ENCODE measurements around the gene SLC12A8. TPM values are rescaled to one million over a fixed set of nuclear protein-coding genes. Genes with fewer than 3 reads are reported as not detected.

Gene SLC12A8
- polyA plus RNA-seq, 4 donors: 0.81 to 25.4 (median 4.9) TPM

- WGBS, 3 donors: 79 to 95% (median 85%) methylated on average over 10 of the region's 10 CpGs
- peaks cover 0 to 5% (median 0%) of the 10 kb centered on the region in 3 donors for H3K4me1 ChIP-seq (ENCODE audit: control insufficient read depth in 3 of 3, insufficient read depth in 2 of 3, low read depth in 1 of 3, low read length in 2 of 3)
- no peaks in the 10 kb centered on the region for H3K27me3 ChIP-seq (ENCODE audit: control insufficient read depth in 3 of 3, insufficient read depth in 3 of 3, low read length in 3 of 3)
- no peak overlapping the region for H3K4me3 ChIP-seq (ENCODE audit: low read depth in 1 of 3, low read length in 3 of 3)
- DNase-seq (no peak), FAIRE-seq (no peak)
- H3K9me3 ChIP-seq (ENCODE audit: control insufficient read depth in 2 of 2, insufficient read depth in 1 of 2, low read depth in 1 of 2, low read length in 1 of 2): no peaks in the 10 kb centered on the region
- peaks cover 0 to 22% (median 0%) of the 10 kb centered on the region in 3 donors for H3K36me3 ChIP-seq (ENCODE audit: control insufficient read depth in 3 of 3, insufficient read depth in 2 of 3, low read depth in 1 of 3, low read length in 3 of 3)
- peak overlapping the region in 1 of 3 donors; percentile 8 for H3K27ac ChIP-seq (ENCODE audit: low read depth in 1 of 3, low read length in 2 of 3)
Measured at GRCh38 chr3:125110016-125110875, 102.3 kb downstream of the SLC12A8 start.

- DNase-seq (no peak), FAIRE-seq (no peak)
- WGBS, 3 donors: 89 to 96% (median 92%) methylated on average over 4 of the region's 4 CpGs
- no peaks in the 10 kb centered on the region for H3K27me3 ChIP-seq (ENCODE audit: control insufficient read depth in 3 of 3, insufficient read depth in 3 of 3, low read length in 3 of 3)
- H3K4me3 ChIP-seq (ENCODE audit: low read depth in 1 of 3, low read length in 3 of 3): no peak overlapping the region
- no peak overlapping the region for H3K27ac ChIP-seq (ENCODE audit: low read depth in 1 of 3, low read length in 2 of 3)
- H3K4me1 ChIP-seq (ENCODE audit: control insufficient read depth in 3 of 3, insufficient read depth in 2 of 3, low read depth in 1 of 3, low read length in 2 of 3): peaks cover 0 to 5% (median 0%) of the 10 kb centered on the region in 3 donors
- no peaks in the 10 kb centered on the region for H3K9me3 ChIP-seq (ENCODE audit: control insufficient read depth in 2 of 2, insufficient read depth in 1 of 2, low read depth in 1 of 2, low read length in 1 of 2)
- peaks cover 0 to 22% (median 0%) of the 10 kb centered on the region in 3 donors for H3K36me3 ChIP-seq (ENCODE audit: control insufficient read depth in 3 of 3, insufficient read depth in 2 of 3, low read depth in 1 of 3, low read length in 3 of 3)
Measured at GRCh38 chr3:125109536-125109925, 103.0 kb downstream of the SLC12A8 start.

- 90 to 95% (median 91%) methylated on average over 9 of the region's 9 CpGs for WGBS, 3 donors
- FAIRE-seq (no peak), DNase-seq (no peak)
- Histone ChIP-seq H3K27ac (ENCODE audit: low read depth in 1 of 3, low read length in 2 of 3) (no peak overlapping the region), H3K4me3 (ENCODE audit: low read depth in 1 of 3, low read length in 3 of 3) (no peak overlapping the region), H3K36me3 (ENCODE audit: control insufficient read depth in 3 of 3, insufficient read depth in 2 of 3, low read depth in 1 of 3, low read length in 3 of 3) (peaks cover 0 to 22% (median 0%) of the 10 kb centered on the region in 3 donors), H3K4me1 (ENCODE audit: control insufficient read depth in 3 of 3, insufficient read depth in 2 of 3, low read depth in 1 of 3, low read length in 2 of 3) (peaks cover 0 to 5% (median 0%) of the 10 kb centered on the region in 3 donors), H3K9me3 (ENCODE audit: control insufficient read depth in 2 of 2, insufficient read depth in 1 of 2, low read depth in 1 of 2, low read length in 1 of 2) (no peaks in the 10 kb centered on the region), H3K27me3 (ENCODE audit: control insufficient read depth in 3 of 3, insufficient read depth in 3 of 3, low read length in 3 of 3) (no peaks in the 10 kb centered on the region)
Measured at GRCh38 chr3:125108833-125109535, 103.6 kb downstream of the SLC12A8 start.

- FAIRE-seq: no peak
- Histone ChIP-seq H3K9me3 (ENCODE audit: control insufficient read depth in 2 of 2, insufficient read depth in 1 of 2, low read depth in 1 of 2, low read length in 1 of 2) (no peaks in the 10 kb centered on the region), H3K27me3 (ENCODE audit: control insufficient read depth in 3 of 3, insufficient read depth in 3 of 3, low read length in 3 of 3) (no peaks in the 10 kb centered on the region), H3K27ac (ENCODE audit: low read depth in 1 of 3, low read length in 2 of 3) (no peak overlapping the region), H3K36me3 (ENCODE audit: control insufficient read depth in 3 of 3, insufficient read depth in 2 of 3, low read depth in 1 of 3, low read length in 3 of 3) (peaks cover 0 to 21% (median 0%) of the 10 kb centered on the region in 3 donors), H3K4me3 (ENCODE audit: low read depth in 1 of 3, low read length in 3 of 3) (no peak overlapping the region), H3K4me1 (ENCODE audit: control insufficient read depth in 3 of 3, insufficient read depth in 2 of 3, low read depth in 1 of 3, low read length in 2 of 3) (peaks cover 0 to 5% (median 0%) of the 10 kb centered on the region in 3 donors)
- WGBS, 3 donors: 78 to 86% (median 83%) methylated on average over 13 of the region's 13 CpGs
- DNase-seq: no peak
Measured at GRCh38 chr3:125107861-125108567, 104.5 kb downstream of the SLC12A8 start.

GRCh38 chr3:125107363-125107762, 105.2 kb downstream of the SLC12A8 start:
- Histone ChIP-seq H3K4me3 (ENCODE audit: low read depth in 1 of 3, low read length in 3 of 3) (no peak overlapping the region), H3K4me1 (ENCODE audit: control insufficient read depth in 3 of 3, insufficient read depth in 2 of 3, low read depth in 1 of 3, low read length in 2 of 3) (peaks cover 0 to 5% (median 0%) of the 10 kb centered on the region in 3 donors), H3K36me3 (ENCODE audit: control insufficient read depth in 3 of 3, insufficient read depth in 2 of 3, low read depth in 1 of 3, low read length in 3 of 3) (peaks cover 0 to 18% (median 0%) of the 10 kb centered on the region in 3 donors), H3K27ac (ENCODE audit: low read depth in 1 of 3, low read length in 2 of 3) (no peak overlapping the region), H3K9me3 (ENCODE audit: control insufficient read depth in 2 of 2, insufficient read depth in 1 of 2, low read depth in 1 of 2, low read length in 1 of 2) (no peaks in the 10 kb centered on the region), H3K27me3 (ENCODE audit: control insufficient read depth in 3 of 3, insufficient read depth in 3 of 3, low read length in 3 of 3) (no peaks in the 10 kb centered on the region)
- no peak for FAIRE-seq
- WGBS, 3 donors: 88 to 96% (median 94%) methylated on average over 3 of the region's 3 CpGs
- no peak for DNase-seq

GRCh38 chr3:125105116-125105515, 107.4 kb downstream of the SLC12A8 start:
- 67 to 78% (median 76%) methylated on average over 1 of the region's 1 CpG for WGBS, 3 donors
- Histone ChIP-seq H3K27me3 (ENCODE audit: control insufficient read depth in 3 of 3, insufficient read depth in 3 of 3, low read length in 3 of 3) (no peaks in the 10 kb centered on the region), H3K4me3 (ENCODE audit: low read depth in 1 of 3, low read length in 3 of 3) (no peak overlapping the region), H3K27ac (ENCODE audit: low read depth in 1 of 3, low read length in 2 of 3) (no peak overlapping the region), H3K9me3 (ENCODE audit: control insufficient read depth in 2 of 2, insufficient read depth in 1 of 2, low read depth in 1 of 2, low read length in 1 of 2) (no peaks in the 10 kb centered on the region), H3K4me1 (ENCODE audit: control insufficient read depth in 3 of 3, insufficient read depth in 2 of 3, low read depth in 1 of 3, low read length in 2 of 3) (peaks cover 0 to 1% (median 0%) of the 10 kb centered on the region in 3 donors), H3K36me3 (ENCODE audit: control insufficient read depth in 3 of 3, insufficient read depth in 2 of 3, low read depth in 1 of 3, low read length in 3 of 3) (peaks cover 0 to 14% (median 0%) of the 10 kb centered on the region in 3 donors)
- no peak for DNase-seq
- no peak for FAIRE-seq

- Histone ChIP-seq H3K36me3 (ENCODE audit: control insufficient read depth in 3 of 3, insufficient read depth in 2 of 3, low read depth in 1 of 3, low read length in 3 of 3) (peaks cover 0 to 12% (median 0%) of the 10 kb centered on the region in 3 donors), H3K9me3 (ENCODE audit: control insufficient read depth in 2 of 2, insufficient read depth in 1 of 2, low read depth in 1 of 2, low read length in 1 of 2) (no peaks in the 10 kb centered on the region), H3K4me1 (ENCODE audit: control insufficient read depth in 3 of 3, insufficient read depth in 2 of 3, low read depth in 1 of 3, low read length in 2 of 3) (no peaks in the 10 kb centered on the region), H3K27ac (ENCODE audit: low read depth in 1 of 3, low read length in 2 of 3) (no peak overlapping the region), H3K27me3 (ENCODE audit: control insufficient read depth in 3 of 3, insufficient read depth in 3 of 3, low read length in 3 of 3) (no peaks in the 10 kb centered on the region), H3K4me3 (ENCODE audit: low read depth in 1 of 3, low read length in 3 of 3) (no peak overlapping the region)
- DNase-seq (no peak), FAIRE-seq (no peak)
- WGBS, 3 donors: 89 to 95% (median 93%) methylated on average over 1 of the region's 1 CpG
Measured at GRCh38 chr3:125104639-125105038, 107.9 kb downstream of the SLC12A8 start.

- no peak for FAIRE-seq
Measured at GRCh38 chr3:125103406-125103805, 109.1 kb downstream of the SLC12A8 start.

More at GRCh38 chr3:125103406-125103805, 109.1 kb downstream of the SLC12A8 start:
- H3K36me3 ChIP-seq (ENCODE audit: control insufficient read depth in 3 of 3, insufficient read depth in 2 of 3, low read depth in 1 of 3, low read length in 3 of 3): peaks cover 0 to 9% (median 0%) of the 10 kb centered on the region in 3 donors
- H3K27ac ChIP-seq (ENCODE audit: low read depth in 1 of 3, low read length in 2 of 3): no peak overlapping the region
- no peak overlapping the region for H3K4me3 ChIP-seq (ENCODE audit: low read depth in 1 of 3, low read length in 3 of 3)
- H3K4me1 ChIP-seq (ENCODE audit: control insufficient read depth in 3 of 3, insufficient read depth in 2 of 3, low read depth in 1 of 3, low read length in 2 of 3): no peaks in the 10 kb centered on the region
- no peaks in the 10 kb centered on the region for H3K27me3 ChIP-seq (ENCODE audit: control insufficient read depth in 3 of 3, insufficient read depth in 3 of 3, low read length in 3 of 3)
- H3K9me3 ChIP-seq (ENCODE audit: control insufficient read depth in 2 of 2, insufficient read depth in 1 of 2, low read depth in 1 of 2, low read length in 1 of 2): no peaks in the 10 kb centered on the region
- DNase-seq: no peak
- 75 to 95% (median 92%) methylated on average over 1 of the region's 1 CpG for WGBS, 3 donors
